Measurements from ENCODE around the gene FAM3D.

- TF ChIP-seq CTCF (IDR thresholded peaks at IDR 0.05 in 2 of 3, conservative IDR thresholded peaks at IDR 0.05 in 1 of 3; ENCODE audit: borderline replicate concordance in 1 of 3, insufficient read depth in 1 of 3, low read depth in 2 of 3, low read length in 2 of 3): no peak
- no peak for TF ChIP-seq ZFX (IDR thresholded peaks at IDR 0.05)
- no peak for TF ChIP-seq CEBPB (IDR thresholded peaks at IDR 0.05; ENCODE audit: low read depth)
- TF ChIP-seq EZH2 (IDR thresholded peaks at IDR 0.05): no peak
- TF ChIP-seq EGR1 (IDR thresholded peaks at IDR 0.05; ENCODE audit: low read depth): no peak
These were observed 20.8 kb downstream of the FAM3D start for GRCh38 chr3:58645726-58646125.
